GM12878 (cell line): Measurements from ENCODE around the gene IPO8. TPM values are rescaled to one million over a fixed set of nuclear protein-coding genes. Genes with fewer than 3 reads are reported as not detected.

Experiments used
- ATAC-seq: fragments of 200-7000 bp; cut with Tn5 transposase; 3 replicates; pipeline ENCODE4 v1.9.1; 2020; ENCODE audit warnings: mild to moderate bottlenecking, moderate library complexity
- BruUV-seq: library from RNA; stranded (reverse); fragments of 400-500 nt; replicated peaks from 2 replicates; lab custom pipeline; 2021; lab: Mats Ljungman, UMichigan
- CTCF ChIA-PET: fragments of 300-600 bp; sonication (Branson Sonifier 250); formaldehyde crosslinking; extraction: SDS; loops from one replicate; lab custom pipeline; 2021; ENCODE audit warnings: inconsistent platforms; lab: Yijun Ruan, JAX
- POLR2A ChIA-PET: fragments of 350-600 bp; formaldehyde crosslinking; extraction: SDS; loops from one replicate; lab custom pipeline; 2021; ENCODE audit warnings: inconsistent platforms; lab: Charles Lee
- RAD21 ChIA-PET: fragments of 300-600 bp; sonication (Branson Sonifier 250); formaldehyde crosslinking; loops from one replicate; lab custom pipeline; 2023; ENCODE audit warnings: antibody characterized with exemption; ENCODE audit not compliant: unreplicated experiment; lab: Charles Lee
- SMC1A ChIA-PET: fragments of 300-600 bp; sonication (Branson Sonifier 250); formaldehyde crosslinking; loops from one replicate; lab custom pipeline; 2023; ENCODE audit not compliant: unreplicated experiment, uncharacterized antibody; lab: Charles Lee
- DNase-seq: peaks from one replicate; pipeline ENCODE4 v3.0.0-alpha.2; 2011; ENCODE audit warnings: low read depth, low spot score
- FAIRE-seq: peaks from 3 replicates; lab custom pipeline; 2011; peaks lifted over from hg19 to GRCh38; lab: Jason Lieb, UNC
- H2AFZ ChIP-seq: 2 replicates; pipeline ENCODE4 v1.6.0; 2011; ENCODE audit warnings: low read depth, low read length, control low read depth; ENCODE audit not compliant: control insufficient read depth
- H3K27ac ChIP-seq: 2 replicates; pipeline ENCODE4 v1.5.1; 2011; ENCODE audit warnings: control low read depth; ENCODE audit not compliant: control insufficient read depth, insufficient read depth
- H3K27me3 ChIP-seq, 2 experiments: replicated peaks in 1 of 2; 2 replicates each; pipeline versions ENCODE4 v1.6.0 to v1.6.1; 2011; ENCODE audit warnings: low read length in 1 of 2; ENCODE audit not compliant: control insufficient read depth in 2 of 2, insufficient read depth in 2 of 2
- H3K36me3 ChIP-seq, 2 experiments: 2 replicates each; pipeline ENCODE4 v1.5.1; 2011; ENCODE audit warnings: low read length in 1 of 2; ENCODE audit not compliant: control insufficient read depth in 2 of 2, insufficient read depth in 2 of 2
- H3K4me1 ChIP-seq: 2 replicates; pipeline ENCODE4 v1.6.1; 2011; ENCODE audit warnings: mild to moderate bottlenecking, low read length, moderate library complexity, mixed read lengths; ENCODE audit not compliant: control insufficient read depth, insufficient read depth
- H3K4me2 ChIP-seq: 2 replicates; pipeline ENCODE4 v1.6.0; 2011; ENCODE audit warnings: control low read depth; ENCODE audit not compliant: control insufficient read depth, insufficient read depth
- H3K4me3 ChIP-seq: fragments of 200-600 bp; sonication (generic); 2 replicates; pipeline ENCODE4 v1.5.1; 2016
- H3K79me2 ChIP-seq: 2 replicates; pipeline ENCODE4 v1.6.0; 2011; ENCODE audit warnings: low read length; ENCODE audit not compliant: control insufficient read depth, insufficient read depth
- H3K9ac ChIP-seq: 2 replicates; pipeline ENCODE4 v1.8.0; 2011; ENCODE audit warnings: low read length, control low read depth, mixed read lengths; ENCODE audit not compliant: control insufficient read depth, insufficient read depth
- H3K9me3 ChIP-seq: replicated peaks from 3 replicates; pipeline ENCODE4 v1.5.1; 2011; ENCODE audit warnings: mild to moderate bottlenecking, low read length; ENCODE audit not compliant: control insufficient read depth, insufficient read depth
- H4K20me1 ChIP-seq: 2 replicates; pipeline ENCODE4 v1.6.0; 2011; ENCODE audit not compliant: control insufficient read depth, insufficient read depth
- ASH2L ChIP-seq: fragments of 300-600, 200-600 bp; sonication (generic); IDR thresholded peaks from 2 replicates; pipeline ENCODE4 v1.6.1; 2017; ENCODE audit warnings: low read depth, mild to moderate bottlenecking, borderline replicate concordance
- BACH1 ChIP-seq: fragments of 450-650 bp; IDR thresholded peaks from 2 replicates; pipeline ENCODE4 v1.6.1; 2017; ENCODE audit warnings: mild to moderate bottlenecking, borderline replicate concordance
- BHLHE40 ChIP-seq, 2 experiments: fragments of 450-650 bp in 1 of 2; IDR thresholded peaks; 2 replicates each; pipeline ENCODE4 v1.6.1; 2011 to 2017; ENCODE audit warnings: low read depth in 2 of 2, borderline replicate concordance in 1 of 2, improper control_type of control experiment in 1 of 2, low read length in 1 of 2, mild to moderate bottlenecking in 1 of 2
- CEBPB ChIP-seq, 2 experiments: fragments of 150-350 bp in 1 of 2; IDR thresholded peaks; 2 replicates each; pipeline ENCODE4 v1.6.1; 2012 to 2014; ENCODE audit warnings: low read depth in 2 of 2, low read length in 2 of 2, borderline replicate concordance in 1 of 2, inconsistent platforms in 1 of 2
- E2F4 ChIP-seq: IDR thresholded peaks from 2 replicates; pipeline ENCODE4 v1.6.1; 2012; ENCODE audit warnings: low read depth, low read length, improper control_type of control experiment
- ELK1 ChIP-seq: IDR thresholded peaks from 2 replicates; pipeline ENCODE4 v1.6.1; 2012; ENCODE audit warnings: low read depth, low read length, improper control_type of control experiment
- POLR2A ChIP-seq: IDR thresholded peaks from 2 replicates; pipeline ENCODE4 v1.6.1; 2011; ENCODE audit warnings: low read depth, mild to moderate bottlenecking, low read length
- RUNX3 ChIP-seq: IDR thresholded peaks from 2 replicates; pipeline ENCODE4 v1.6.1; 2012; ENCODE audit warnings: low read length, inconsistent platforms
- SMC3 ChIP-seq: IDR thresholded peaks from 2 replicates; pipeline ENCODE4 v1.6.1; 2011; ENCODE audit warnings: low read length, improper control_type of control experiment, borderline replicate concordance
- SREBF2 ChIP-seq: IDR thresholded peaks from 2 replicates; pipeline ENCODE4 v1.6.1; 2012; ENCODE audit warnings: mild to moderate bottlenecking, low read length
- ZNF384 ChIP-seq: IDR thresholded peaks from 2 replicates; pipeline ENCODE4 v1.6.1; 2012; ENCODE audit warnings: low read depth, mild to moderate bottlenecking, low read length, improper control_type of control experiment, borderline replicate concordance
- ZNF592 ChIP-seq: fragments of 450-650 bp; IDR thresholded peaks from 2 replicates; pipeline ENCODE4 v1.6.1; 2017; ENCODE audit warnings: mild to moderate bottlenecking, moderate library complexity
- WGBS: methylation state at CpG from one replicate; pipeline ENCODE4 v1.1.6; 2016; ENCODE audit warnings: low lambda C conversion rate; ENCODE audit not compliant: insufficient replicate concordance, insufficient coverage; ENCODE audit errors: missing lambda C conversion rate; 5-methylcytosine and 5-hydroxymethylcytosine counted together
- in situ Hi-C: fragments of 300-500 bp; cut with MboI; formaldehyde crosslinking; loops from 9 replicates; pipeline ENCODE4 v1.14.3; 2018; ENCODE audit warnings: mixed read lengths
- intact Hi-C: fragments of 100-400 bp; cut with micrococcal nuclease; formaldehyde crosslinking; loops from one replicate; pipeline ENCODE4 v1.14.2; 2022; ENCODE audit not compliant: unreplicated experiment
- polyA plus RNA-seq, 11 experiments: library from polyadenylated mRNA; depleted of rRNA in 4 of 11; unstranded in 6 of 11; stranded (reverse) in 5 of 11; fragments of >200 nt; fragmentation: Nextera tagmentation in 4 of 11; fragmentation: Illumina TruSeq in 1 of 11; extraction: Ambion mirVana in 4 of 11; extraction: Trizol in 1 of 11; gene quantifications; 1 replicate in 1 of 11; 2 replicates in 10 of 11; pipeline versions ENCODE4 v1.2.1 to v1.2.3, GENCODE V29; 2011 to 2016; ENCODE audit warnings: inconsistent platforms in 2 of 11, missing spikeins in 2 of 11, low read depth in 1 of 11
- total RNA-seq, 4 experiments: library from RNA; depleted of rRNA in 3 of 4; stranded (reverse); fragments of >200 nt in 3 of 4; fragmentation: Illumina TruSeq in 1 of 4; extraction: Trizol in 1 of 4; gene quantifications; 2 replicates each; pipeline versions ENCODE4 v1.2.1 to v1.2.3, GENCODE V29; 2013 to 2021

The IPO8 gene
- total and polyA plus RNA-seq, 10 of the 15 experiments (the other 5 are each of a cell fraction or from before 2014, with no cell fraction given) = 6.9 to 38.5 (median 15.1) TPM

- Histone ChIP-seq H3K36me3 (no peaks in the 10 kb centered on the region), H2AFZ (no peak overlapping the region), H3K79me2 (no peaks in the 10 kb centered on the region), H3K9me3 (no peaks in the 10 kb centered on the region), H3K4me2 (no peak overlapping the region), H3K27ac (no peak overlapping the region), H3K27me3 (no peaks in the 10 kb centered on the region), H4K20me1 (no peaks in the 10 kb centered on the region), H3K4me1 (no peaks in the 10 kb centered on the region), H3K4me3 (no peak overlapping the region), H3K9ac (no peak overlapping the region)
- no peak for FAIRE-seq
- SMC1A ChIA-PET = no interaction called here
- no TSS peak for BruUV-seq
- CTCF ChIA-PET = no interaction called here
- intact Hi-C loops (no loop called here), in situ Hi-C loops (no loop called here)
- no peak for TF ChIP-seq E2F4
- no peak for TF ChIP-seq SMC3
- no peak for DNase-seq
- POLR2A ChIA-PET = no interaction called here
- WGBS = 50% methylated on average over 7 of the region's 7 CpGs
- ATAC-seq = no peak
- RAD21 ChIA-PET = no interaction called here
Measured at GRCh38 chr12:30598889-30599288, 96.8 kb downstream of the IPO8 start.

- intact Hi-C loops (no loop called here), in situ Hi-C loops (no loop called here)
- H3K36me3 ChIP-seq = no peaks in the 10 kb centered on the region
- no peak overlapping the region for H2AFZ ChIP-seq
- SMC1A ChIA-PET = no interaction called here
- RAD21 ChIA-PET = no interaction called here
- no peak for FAIRE-seq
- no peak for ATAC-seq
- H3K4me2 ChIP-seq = no peak overlapping the region
- no peak overlapping the region for H3K4me3 ChIP-seq
- H3K9me3 ChIP-seq = no peaks in the 10 kb centered on the region
- no peaks in the 10 kb centered on the region for H4K20me1 ChIP-seq
- CTCF ChIA-PET = no interaction called here
- POLR2A ChIA-PET = no interaction called here
- no peak overlapping the region for H3K9ac ChIP-seq
- no peaks in the 10 kb centered on the region for H3K27me3 ChIP-seq
- 40% methylated on average over 5 of the region's 5 CpGs for WGBS
- no peak overlapping the region for H3K27ac ChIP-seq
- H3K79me2 ChIP-seq = no peaks in the 10 kb centered on the region
- H3K4me1 ChIP-seq = no peaks in the 10 kb centered on the region
- DNase-seq = no peak
- no TSS peak for BruUV-seq
- TF ChIP-seq RUNX3 (no peak), CEBPB (IDR thresholded peaks at IDR 0.05; ENCODE audit: borderline replicate concordance in 1 of 2, low read depth in 2 of 2, low read length in 2 of 2) (no peak), BHLHE40 (IDR thresholded peaks at IDR 0.05; ENCODE audit: borderline replicate concordance in 1 of 2, low read depth in 2 of 2, low read length in 1 of 2) (no peak), SREBF2 (no peak), BACH1 (no peak), ASH2L (no peak), ZNF384 (no peak), ZNF592 (no peak), POLR2A (no peak), ELK1 (no peak)
Measured at GRCh38 chr12:30595742-30596141, 99.9 kb downstream of the IPO8 start.
